H9 (cell line): ENCODE results near the gene CAPN5. TPM values are rescaled to one million over a fixed set of nuclear protein-coding genes. Genes with fewer than 3 reads are reported as not detected.

Experiments
- DNase-seq: peaks from one replicate; pipeline ENCODE4 v3.0.0-alpha.2; 2017
- H2AFZ ChIP-seq: one replicate; pipeline ENCODE4 v1.6.1; 2013; ENCODE audit warnings: mild to moderate bottlenecking, low read length, control low read depth, moderate library complexity
- H2AK5ac ChIP-seq: 2 replicates; pipeline ENCODE4 v1.6.1; 2013; ENCODE audit warnings: low read length, control low read depth, mixed read lengths; ENCODE audit not compliant: insufficient read length
- H2BK120ac ChIP-seq: one replicate; pipeline ENCODE4 v1.6.1; 2013; ENCODE audit warnings: low read depth, mild to moderate bottlenecking, low read length, control low read depth, inconsistent platforms; ENCODE audit not compliant: poor library complexity, severe bottlenecking
- H2BK12ac ChIP-seq: 2 replicates; pipeline ENCODE4 v1.6.1; 2013; ENCODE audit warnings: low read length, control low read depth, mixed read lengths, low read depth; ENCODE audit not compliant: insufficient read length
- H2BK15ac ChIP-seq: 2 replicates; pipeline ENCODE4 v1.6.1; 2013; ENCODE audit warnings: low read depth, low read length, control low read depth
- H2BK20ac ChIP-seq: one replicate; pipeline ENCODE4 v1.6.1; 2013; ENCODE audit warnings: low read depth, mild to moderate bottlenecking, low read length, control low read depth, inconsistent platforms; ENCODE audit not compliant: poor library complexity, severe bottlenecking
- H2BK5ac ChIP-seq: 2 replicates; pipeline ENCODE4 v1.6.1; 2013; ENCODE audit warnings: low read length, control low read depth, mixed read lengths; ENCODE audit not compliant: insufficient read length
- H3K14ac ChIP-seq: 2 replicates; pipeline ENCODE4 v1.6.1; 2013; ENCODE audit warnings: low read length, control low read depth; ENCODE audit not compliant: insufficient read depth
- H3K18ac ChIP-seq: 2 replicates; pipeline ENCODE4 v1.6.1; 2013; ENCODE audit warnings: low read depth, mild to moderate bottlenecking, mixed read lengths, low read length, control low read depth; ENCODE audit not compliant: insufficient read length
- H3K23ac ChIP-seq: 2 replicates; pipeline ENCODE4 v1.6.1; 2013; ENCODE audit warnings: low read length, control low read depth, mixed read lengths, low read depth; ENCODE audit not compliant: insufficient read length
- H3K23me2 ChIP-seq: 2 replicates; pipeline ENCODE4 v1.6.1; 2013; ENCODE audit warnings: low read depth, mild to moderate bottlenecking, mixed read lengths, low read length, control low read depth; ENCODE audit not compliant: insufficient read length, poor library complexity, severe bottlenecking
- H3K27ac ChIP-seq: 2 replicates; pipeline ENCODE4 v1.5.1; 2013; ENCODE audit warnings: low read length, control low read depth, mixed read lengths, low read depth; ENCODE audit not compliant: insufficient read length
- H3K27me3 ChIP-seq: 2 replicates; pipeline ENCODE4 v1.6.1; 2013; ENCODE audit warnings: low read length, control low read depth, inconsistent platforms; ENCODE audit not compliant: insufficient read depth
- H3K4ac ChIP-seq: 2 replicates; pipeline ENCODE4 v1.6.1; 2013; ENCODE audit warnings: low read depth, mild to moderate bottlenecking, control low read depth, inconsistent platforms, low read length, moderate library complexity
- H3K4me1 ChIP-seq: 2 replicates; pipeline ENCODE4 v1.6.1; 2013; ENCODE audit warnings: low read length, control low read depth, inconsistent platforms; ENCODE audit not compliant: insufficient read depth
- H3K4me2 ChIP-seq: 2 replicates; pipeline ENCODE4 v1.6.1; 2013; ENCODE audit warnings: low read length, control low read depth, mixed read lengths; ENCODE audit not compliant: insufficient read length, insufficient read depth
- H3K56ac ChIP-seq: 2 replicates; pipeline ENCODE4 v1.6.1; 2013; ENCODE audit warnings: low read depth, mild to moderate bottlenecking, mixed read lengths, low read length, control low read depth; ENCODE audit not compliant: insufficient read length
- H3K79me1 ChIP-seq: 2 replicates; pipeline ENCODE4 v1.6.1; 2013; ENCODE audit warnings: low read depth, mild to moderate bottlenecking, moderate library complexity, low read length, control low read depth, inconsistent platforms; ENCODE audit not compliant: insufficient read depth, poor library complexity, severe bottlenecking
- H3K79me2 ChIP-seq: 2 replicates; pipeline ENCODE4 v1.6.1; 2013; ENCODE audit warnings: low read length, control low read depth, inconsistent platforms; ENCODE audit not compliant: insufficient read depth
- H3K9ac ChIP-seq: 2 replicates; pipeline ENCODE4 v1.6.1; 2013; ENCODE audit warnings: low read length, control low read depth, mixed read lengths; ENCODE audit not compliant: insufficient read length; ENCODE audit errors: extremely low read depth
- H3K9me3 ChIP-seq: one replicate; pipeline ENCODE4 v1.6.1; 2013; ENCODE audit warnings: low read depth, low read length, inconsistent platforms; ENCODE audit not compliant: control insufficient read depth
- H3T11ph ChIP-seq: one replicate; pipeline ENCODE4 v1.6.1; 2013; ENCODE audit warnings: mild to moderate bottlenecking, low read length, control low read depth, inconsistent platforms
- H4K20me1 ChIP-seq: one replicate; pipeline ENCODE4 v1.6.1; 2013; ENCODE audit not compliant: control insufficient read depth, insufficient read length, insufficient read depth
- H4K5ac ChIP-seq: 2 replicates; pipeline ENCODE4 v1.6.1; 2013; ENCODE audit warnings: low read depth, mild to moderate bottlenecking, mixed read lengths, low read length, control low read depth; ENCODE audit not compliant: insufficient read length
- H4K8ac ChIP-seq: replicated peaks from 2 replicates; pipeline ENCODE4 v1.6.1; 2013; ENCODE audit warnings: low read length, control low read depth, mixed read lengths, low read depth; ENCODE audit not compliant: insufficient read length
- H4K91ac ChIP-seq: 2 replicates; pipeline ENCODE4 v1.6.1; 2013; ENCODE audit warnings: low read depth, mild to moderate bottlenecking, moderate library complexity, mixed read lengths, low read length, control low read depth; ENCODE audit not compliant: insufficient read length
- H3K27ac Mint-ChIP-seq, 3 experiments: 2 replicates in 2 of 3; 3 replicates in 1 of 3; pipeline ENCODE4 v1.8.0; 2020 to 2021; ENCODE audit warnings: mixed read lengths in 3 of 3, mild to moderate bottlenecking in 1 of 3, moderate library complexity in 1 of 3
- H3K27me3 Mint-ChIP-seq: 2 replicates; pipeline ENCODE4 v1.8.0; 2021; ENCODE audit warnings: low read depth, mild to moderate bottlenecking, moderate library complexity, mixed read lengths
- H3K36me3 Mint-ChIP-seq, 3 experiments: 2 replicates in 2 of 3; 3 replicates in 1 of 3; pipeline ENCODE4 v1.8.0; 2020 to 2021; ENCODE audit warnings: low read depth in 3 of 3, mixed read lengths in 3 of 3; ENCODE audit not compliant: insufficient read depth in 1 of 3
- H3K4me1 Mint-ChIP-seq, 2 experiments: 2 replicates each; pipeline ENCODE4 v1.8.0; 2020; ENCODE audit warnings: mixed read lengths in 2 of 2
- H3K4me3 Mint-ChIP-seq, 2 experiments: 2 replicates in 1 of 2; 3 replicates in 1 of 2; pipeline ENCODE4 v1.8.0; 2020 to 2021; ENCODE audit warnings: mild to moderate bottlenecking in 2 of 2, mixed read lengths in 2 of 2, moderate library complexity in 1 of 2
- H3K9me3 Mint-ChIP-seq, 2 experiments: 2 replicates in 1 of 2; 3 replicates in 1 of 2; pipeline ENCODE4 v1.8.0; 2020; ENCODE audit warnings: mild to moderate bottlenecking in 2 of 2, mixed read lengths in 2 of 2, moderate library complexity in 1 of 2
- CTCF ChIP-seq: fragments of 200-600 bp; sonication (generic); conservative IDR thresholded peaks from 3 replicates; pipeline ENCODE4 v1.8.0; 2021; ENCODE audit warnings: antibody characterized with exemption, mild to moderate bottlenecking
- WGBS: extraction: QIAGEN DNeasy Blood & Tissue Kit; methylation state at CpG from one replicate; pipeline ENCODE4 v1.1.7; 2013; ENCODE audit warnings: missing lambda C conversion rate, low lambda C conversion rate, mixed read lengths; ENCODE audit not compliant: insufficient read length; ENCODE audit errors: extremely low coverage; 5-methylcytosine and 5-hydroxymethylcytosine counted together
- total RNA-seq: library from RNA; stranded (reverse); gene quantifications from 2 replicates; pipeline ENCODE4 v1.2.1, GENCODE V29; 2021

The CAPN5 gene
- total RNA-seq, 1 experiment from 2014 or later = 16.7 TPM

GRCh38 chr11:77141034-77141433 is 74.3 kb downstream of the CAPN5 start:
- Histone ChIP-seq H2BK12ac (no peak overlapping the region), H3T11ph (no peak overlapping the region), H3K4me1 (no peaks in the 10 kb centered on the region; the same call in 1 of the 2 replicates), H2AK5ac (no peak overlapping the region), H3K4ac (no peak overlapping the region), H3K23me2 (no peaks in the 10 kb centered on the region), H3K9ac (no peak overlapping the region), H2BK20ac (no peak overlapping the region), H3K79me2 (no peaks in the 10 kb centered on the region), H3K27ac (no peak overlapping the region), H4K5ac (no peak overlapping the region), H3K79me1 (no peaks in the 10 kb centered on the region), H2BK15ac (no peak overlapping the region), H3K9me3 (no peaks in the 10 kb centered on the region), H3K23ac (no peak overlapping the region), H3K27me3 (no peaks in the 10 kb centered on the region), H2AFZ (no peak overlapping the region), H4K91ac (no peak overlapping the region), H3K4me2 (no peak overlapping the region), H4K8ac (no peak overlapping the region), H2BK120ac (no peak overlapping the region), H3K56ac (no peak overlapping the region), H3K18ac (no peak overlapping the region), H3K14ac (no peak overlapping the region), H2BK5ac (no peak overlapping the region), H4K20me1 (peaks cover 2% of the 10 kb centered on the region)
- no peak for DNase-seq
- WGBS = no CpG with 5 or more reads among the region's 4 CpGs
- Mint-ChIP-seq H3K27ac (no peak overlapping the region), H3K27me3 (peaks cover 2% of the 10 kb centered on the region), H3K36me3 (no peaks in the 10 kb centered on the region), H3K4me3 (no peak overlapping the region), H3K4me1 (peaks cover 12 to 19% of the 10 kb centered on the region in 2 experiments), H3K9me3 (no peaks in the 10 kb centered on the region)
- no peak for TF ChIP-seq CTCF
